NCI-H187 (cell line): ENCODE results near the gene ARPC5.

ENCODE experiments used
- DNase-seq, 2 experiments: peaks; one replicate each; lab custom pipeline; 2025; lab: John Stamatoyannopoulos, UW

ARPC5 gene

DNA sequence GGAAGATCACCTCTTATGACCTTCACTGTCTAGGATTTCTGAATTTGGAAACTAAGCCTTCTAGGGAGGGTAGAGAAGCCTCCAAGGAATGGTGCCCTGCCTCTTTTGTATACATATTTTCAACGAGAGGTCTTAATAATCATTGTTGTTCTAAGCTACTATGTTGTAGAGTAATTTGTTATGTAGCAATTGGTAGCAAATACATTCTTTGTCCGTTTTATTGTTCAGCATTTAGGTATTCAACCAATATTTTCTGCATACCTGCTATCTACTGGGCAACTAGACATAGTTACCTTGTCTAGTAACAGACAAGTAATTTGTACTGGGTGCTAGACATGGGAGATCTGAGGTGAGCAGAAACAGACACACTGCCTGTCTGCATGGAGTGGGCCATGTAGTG is 24.6 kb downstream of the ARPC5 start:
- no peak for DNase-seq

DNA sequence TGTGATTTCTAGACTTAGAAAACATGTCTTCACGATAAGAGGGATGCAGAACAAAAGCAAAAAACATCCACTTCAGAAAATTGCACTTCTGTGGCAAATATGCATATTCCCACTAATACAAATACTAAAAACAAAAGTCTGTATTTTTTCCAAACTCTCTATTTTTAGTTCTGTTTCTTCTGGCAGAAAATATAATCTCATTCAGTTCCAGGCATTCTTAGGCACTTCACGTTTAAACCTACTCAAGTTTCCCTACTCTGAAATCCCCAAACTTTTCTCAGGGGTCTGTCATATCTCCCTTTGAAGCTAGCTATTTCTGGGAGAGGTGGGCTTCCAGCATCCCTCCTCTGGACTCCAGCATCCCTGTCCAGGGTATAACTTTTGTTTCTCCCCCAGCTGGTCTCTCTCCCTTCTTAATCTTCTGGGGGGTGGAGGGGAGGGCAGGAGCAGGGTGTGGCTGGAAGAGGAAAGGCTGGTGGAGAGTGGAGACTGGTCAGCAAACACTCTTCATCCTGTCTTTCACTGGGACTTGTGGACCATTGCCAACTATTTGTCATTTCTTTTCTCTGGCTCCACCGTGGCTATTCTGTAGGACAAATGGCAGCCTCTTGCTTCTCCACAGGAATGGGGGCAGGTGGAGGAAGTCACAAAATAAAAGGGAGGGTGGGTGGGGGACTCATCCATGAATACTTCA is 25.7 kb downstream of the ARPC5 start:
- DNase-seq: no peak

DNA sequence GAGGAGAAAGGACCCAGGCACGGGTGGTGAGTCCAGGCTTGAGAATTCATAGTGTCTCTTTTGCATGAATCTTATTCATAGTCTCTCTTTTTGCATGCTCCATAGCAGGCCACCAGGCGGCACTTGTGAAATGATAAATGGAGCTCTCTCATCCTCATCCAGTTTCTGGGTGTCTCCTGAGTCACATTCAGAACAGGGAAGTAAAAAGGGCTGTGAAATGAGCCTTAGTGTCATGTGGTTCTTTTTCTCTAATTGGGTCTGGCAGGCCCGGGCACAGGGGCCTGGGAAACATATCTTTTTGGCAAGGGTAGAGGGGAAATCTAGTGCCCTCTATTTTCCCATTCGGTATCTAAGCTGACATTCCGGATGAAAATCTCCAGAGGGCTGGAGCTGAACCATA is 26.3 kb downstream of the ARPC5 start:
- DNase-seq: peak in 1 of 2 experiments; percentile 21

DNA sequence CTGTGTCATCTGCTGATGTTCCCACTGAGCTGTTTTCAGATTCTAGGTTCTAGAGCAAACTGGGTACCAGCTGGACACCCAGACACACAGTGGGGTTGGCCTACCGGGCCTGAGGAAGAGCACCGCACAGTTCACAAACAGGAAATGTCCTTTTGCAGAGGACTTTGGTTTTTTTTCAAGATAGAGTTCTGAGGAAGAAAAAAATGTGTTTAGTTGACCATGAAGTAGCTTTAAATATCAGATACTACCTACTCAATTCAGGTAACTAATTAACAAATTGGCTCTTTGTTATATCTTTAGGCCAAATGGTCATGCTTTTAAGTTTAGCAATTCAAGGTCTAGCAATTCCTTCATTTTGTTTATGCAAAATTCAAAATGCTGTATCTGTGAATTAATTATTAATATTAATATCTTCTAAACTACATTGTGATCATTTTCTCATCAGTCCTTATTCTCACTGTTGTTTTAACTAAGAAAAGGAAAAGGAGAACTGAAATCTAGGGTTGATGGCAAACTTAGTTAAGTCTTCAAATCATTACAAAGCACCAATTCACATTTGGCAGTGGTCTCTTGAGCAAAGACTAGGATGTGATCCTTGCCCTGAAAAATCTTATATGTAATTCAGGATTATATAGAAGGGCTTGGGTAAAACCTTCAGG is 28.1 kb downstream of the ARPC5 start:
- no peak for DNase-seq

DNA sequence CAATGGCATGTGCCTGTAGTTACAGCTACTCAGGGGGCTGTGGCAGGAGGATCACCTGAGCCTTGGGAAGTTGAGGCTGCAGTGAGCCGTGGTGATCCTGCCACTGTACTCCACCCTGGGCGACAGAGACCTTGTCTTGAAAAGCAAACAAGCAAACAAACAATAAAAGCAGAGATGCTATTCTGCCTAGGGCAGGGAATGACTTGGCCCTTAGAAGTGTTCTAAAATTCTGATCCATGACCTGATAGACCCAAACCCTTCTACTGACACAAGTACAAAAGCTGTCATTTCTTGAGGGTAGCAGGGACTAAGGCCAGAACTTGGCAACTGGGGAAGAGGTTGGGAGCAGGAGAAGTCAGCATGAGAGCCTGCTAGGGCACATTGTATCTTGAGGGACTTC is 29.7 kb downstream of the ARPC5 start:
- DNase-seq: no peak

DNA sequence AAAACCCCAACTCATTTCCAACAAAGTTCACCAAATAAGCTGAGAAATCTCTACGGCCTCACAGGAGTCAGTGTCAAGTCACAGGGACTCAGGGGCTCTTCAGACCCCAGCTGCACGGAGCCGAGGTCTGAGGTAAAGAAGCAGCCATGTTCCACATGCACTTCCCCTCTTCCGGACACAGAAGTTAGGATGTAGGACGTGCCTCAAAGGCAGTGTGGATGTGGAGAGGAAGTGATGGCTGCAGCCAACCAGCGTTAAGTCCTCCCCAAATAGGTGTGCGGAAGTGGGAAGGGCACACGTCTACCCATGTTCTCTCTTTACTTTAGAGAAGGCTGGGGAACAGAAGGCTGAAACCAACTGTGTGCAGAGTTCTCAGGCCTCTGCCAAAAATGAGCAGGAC is 30.8 kb downstream of the ARPC5 start:
- no peak for DNase-seq

DNA sequence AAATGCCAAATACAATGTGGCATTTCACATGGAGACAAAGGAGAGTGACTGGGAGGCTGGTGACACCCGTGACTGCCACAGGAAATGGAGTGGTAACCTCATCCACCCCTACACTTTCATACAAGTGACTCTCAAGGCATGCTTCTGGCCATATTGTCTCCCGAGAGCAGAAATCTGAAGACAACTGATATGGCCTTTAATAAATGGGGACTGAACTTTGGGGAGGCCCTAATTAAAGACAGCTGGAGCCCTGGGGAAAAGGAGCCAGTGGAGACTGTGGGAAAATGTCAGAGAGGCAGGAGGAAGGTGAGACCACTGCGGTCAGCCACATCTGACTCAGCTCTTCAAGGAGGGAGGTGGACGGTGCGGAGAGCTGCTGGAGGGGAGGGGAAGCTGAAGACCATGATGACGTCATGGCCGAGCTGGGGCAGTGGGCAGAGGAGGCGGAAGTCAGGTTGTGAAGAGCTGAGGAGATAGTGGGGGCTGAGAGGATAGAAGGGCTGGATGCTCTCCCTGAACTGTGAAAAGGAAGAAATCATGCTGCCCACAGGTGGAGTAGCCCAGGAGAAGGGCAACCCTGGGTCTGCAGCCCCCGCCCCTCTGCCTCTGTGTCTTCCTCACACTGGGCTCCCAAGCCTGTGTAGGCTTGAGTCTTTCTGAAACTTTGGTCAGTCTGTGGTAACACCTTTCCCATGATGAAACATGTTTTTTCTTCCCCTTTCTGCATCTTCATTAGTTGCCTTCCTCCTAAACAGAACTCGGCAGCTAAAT is 31.4 kb downstream of the ARPC5 start:
- DNase-seq: no peak

DNA sequence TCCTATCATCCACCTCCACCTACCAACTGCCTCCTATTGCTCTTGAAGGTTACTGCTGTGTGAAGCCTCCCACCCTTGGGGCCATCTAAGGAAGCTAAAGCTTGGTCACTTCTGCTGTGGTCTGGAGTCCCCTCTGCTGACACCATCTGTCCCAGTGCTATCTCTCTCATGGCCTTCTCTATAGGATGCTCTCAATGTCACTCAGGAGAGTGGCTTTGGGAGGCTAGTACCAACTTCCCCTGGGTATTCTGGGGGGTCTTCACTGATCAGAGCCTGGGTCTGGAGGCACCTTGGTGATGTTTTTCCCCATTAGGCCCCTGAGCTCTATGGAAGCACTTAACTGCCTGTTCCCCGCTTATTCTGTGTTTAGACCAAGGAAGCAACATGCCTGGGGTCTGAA is 33.1 kb downstream of the ARPC5 start:
- DNase-seq: no peak

DNA sequence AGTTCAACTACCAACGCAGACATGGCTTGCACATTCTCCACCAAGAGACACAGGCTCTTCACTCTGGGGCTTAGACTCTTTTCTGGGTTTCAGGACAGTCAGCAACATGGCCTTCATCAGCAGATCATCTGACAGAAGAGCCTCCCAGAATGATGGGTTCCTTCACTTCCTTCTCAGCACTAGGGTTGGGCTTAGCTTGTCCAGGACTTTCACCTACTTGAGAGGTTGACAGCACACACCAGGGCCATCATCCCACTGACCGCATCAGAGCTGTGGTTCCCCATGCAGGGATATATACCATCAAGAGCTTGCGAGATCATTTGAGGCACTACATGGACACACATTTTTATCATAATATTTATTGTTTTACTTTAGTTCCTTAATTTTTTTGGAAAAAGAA is 34.9 kb downstream of the ARPC5 start:
- DNase-seq: no peak

DNA sequence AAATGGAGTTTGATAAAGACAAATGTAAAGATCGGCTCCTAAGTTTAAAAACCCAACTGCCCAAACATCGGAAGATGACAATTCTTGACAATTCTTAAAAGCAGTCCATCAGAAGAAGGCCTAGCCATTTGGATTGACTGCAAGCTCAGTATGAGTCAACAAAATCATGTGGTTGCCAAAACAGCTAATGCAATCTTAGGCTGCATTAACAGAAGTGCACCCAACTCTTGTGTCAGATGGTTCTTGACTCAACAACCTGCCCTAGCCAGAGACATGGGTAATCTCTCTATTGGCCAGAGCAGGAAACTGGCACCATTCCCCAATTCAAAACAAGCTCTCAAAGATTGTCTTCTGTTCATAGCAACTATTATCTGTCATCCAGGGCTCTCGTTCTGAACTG is 35.4 kb downstream of the ARPC5 start:
- DNase-seq: no peak

DNA sequence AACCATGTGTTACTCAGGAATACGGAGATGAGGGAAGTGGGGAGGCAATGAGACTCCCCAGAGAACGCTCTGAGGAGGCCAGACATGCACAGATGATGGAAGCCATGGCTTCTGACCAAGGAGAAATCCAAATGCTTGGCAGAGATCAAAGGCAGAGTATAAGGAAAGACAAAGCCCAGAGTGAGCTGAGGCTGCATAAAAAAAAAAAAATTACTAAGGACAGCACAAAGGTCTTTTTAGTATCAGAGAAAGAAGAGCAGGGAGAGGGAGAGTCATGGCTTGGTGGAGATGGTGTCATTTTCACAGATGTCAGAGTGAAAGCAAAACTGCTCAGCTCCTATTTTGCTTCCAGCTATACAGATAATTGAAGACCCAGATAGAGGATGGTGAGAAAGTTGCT is 37.2 kb downstream of the ARPC5 start:
- no peak for DNase-seq

DNA sequence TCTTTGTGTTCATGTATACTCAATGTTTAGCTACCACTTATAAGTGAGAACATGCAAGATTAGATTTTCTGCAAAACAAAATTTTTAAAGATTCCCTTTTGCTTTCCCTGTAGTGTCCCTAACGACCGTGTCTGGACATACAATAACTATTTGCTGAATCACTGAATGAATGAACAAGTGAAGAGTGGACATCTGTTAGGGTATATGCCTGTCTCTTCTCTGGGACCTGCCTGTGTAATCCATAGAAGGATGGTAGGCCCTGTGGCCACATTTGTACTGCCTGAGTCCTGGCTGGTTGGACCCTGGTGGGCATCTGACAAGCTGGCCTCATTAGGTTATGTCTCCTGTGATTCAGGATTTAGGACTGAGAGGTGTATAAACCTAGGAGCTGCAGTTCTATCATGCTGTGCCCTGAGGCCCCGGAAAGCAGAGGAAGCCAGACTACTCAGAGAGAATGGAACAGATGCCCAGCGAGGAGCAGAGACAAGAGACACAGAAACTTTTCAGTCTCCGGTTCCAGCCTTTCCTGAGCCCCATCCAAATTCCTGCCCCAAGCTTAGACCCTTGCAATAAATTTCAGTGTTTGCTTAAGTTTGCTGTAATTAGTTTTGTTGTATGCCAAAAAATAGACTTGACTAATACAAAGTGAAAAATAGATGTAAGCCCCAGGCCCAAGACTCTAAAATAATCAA is 37.8 kb downstream of the ARPC5 start:
- no peak for DNase-seq

DNA sequence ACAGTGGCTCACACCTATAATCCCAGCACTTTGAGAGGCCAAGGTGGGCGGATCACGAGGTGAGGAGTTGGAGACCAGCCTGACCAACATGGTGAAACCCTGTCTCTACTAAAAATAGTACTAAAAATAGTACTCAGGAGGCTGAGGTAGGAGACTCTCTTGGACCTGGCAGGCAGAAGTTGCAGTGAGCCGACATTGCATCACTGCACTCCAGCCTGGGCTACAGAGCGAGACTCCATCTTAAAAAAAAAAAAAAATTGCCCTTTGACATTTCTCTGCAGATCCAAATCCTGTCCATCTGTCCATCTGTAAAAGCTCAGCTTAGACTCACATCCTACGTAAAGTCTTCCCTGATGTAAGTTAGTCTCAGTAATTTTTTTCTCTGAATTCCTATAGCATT is 39.1 kb downstream of the ARPC5 start:
- no peak for DNase-seq

DNA sequence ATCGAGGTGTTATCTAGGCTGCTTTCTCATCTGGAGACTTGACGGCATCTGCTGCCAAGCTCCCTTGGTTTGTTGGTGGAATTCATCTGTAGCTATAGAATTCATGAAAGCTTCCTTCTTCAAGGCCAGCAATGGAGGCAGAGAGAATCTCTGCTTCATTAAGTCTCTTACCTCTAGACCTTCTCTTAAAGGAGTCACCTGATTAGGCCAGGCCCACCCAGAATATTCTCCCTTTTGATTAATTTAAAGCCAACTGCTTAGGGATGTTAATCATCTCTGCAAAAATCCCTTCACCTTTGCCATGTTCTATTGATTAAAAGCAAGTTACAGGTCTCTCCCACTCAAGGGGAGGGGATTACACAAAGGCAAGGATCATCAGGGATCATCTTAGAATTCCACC is 40.0 kb downstream of the ARPC5 start:
- DNase-seq: no peak

DNA sequence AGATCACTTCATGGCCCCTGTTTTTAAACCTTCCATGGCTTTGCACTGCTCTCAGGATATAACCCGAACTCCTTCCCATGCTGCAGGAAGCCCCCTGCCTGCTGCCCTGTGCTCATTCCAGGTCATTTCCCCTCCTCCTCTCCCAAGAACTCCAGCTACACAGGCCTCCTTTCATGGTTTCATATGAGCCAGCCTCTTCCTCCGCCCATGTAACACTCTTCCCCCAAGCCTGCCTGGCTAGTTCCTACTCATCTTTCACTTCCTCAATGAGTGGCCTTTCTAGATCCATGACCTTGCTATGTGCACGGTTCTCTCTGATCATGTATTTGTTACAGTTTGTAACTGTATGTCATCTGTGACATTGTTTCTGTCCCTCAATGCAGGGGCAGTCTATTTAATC is 42.2 kb downstream of the ARPC5 start:
- no peak for DNase-seq

DNA sequence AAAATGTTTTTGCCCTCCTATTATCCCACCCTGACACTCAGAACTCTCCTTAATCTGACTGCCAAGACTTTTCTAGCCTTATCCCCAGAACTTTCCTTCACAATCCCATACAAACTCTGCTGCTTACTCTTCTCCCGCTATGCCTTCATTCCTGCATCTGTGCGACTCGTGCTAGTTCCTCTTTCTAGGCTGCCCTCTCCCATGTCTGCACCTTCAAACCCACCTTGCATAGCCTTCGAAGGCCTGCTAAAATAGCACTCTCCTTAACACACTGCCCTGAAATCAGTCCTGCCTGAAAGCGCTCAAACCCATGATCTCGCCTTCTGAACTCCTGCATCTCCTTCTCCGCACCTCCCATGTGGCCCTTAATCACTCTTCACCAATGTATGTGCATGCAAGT is 42.9 kb downstream of the ARPC5 start:
- DNase-seq: no peak

DNA sequence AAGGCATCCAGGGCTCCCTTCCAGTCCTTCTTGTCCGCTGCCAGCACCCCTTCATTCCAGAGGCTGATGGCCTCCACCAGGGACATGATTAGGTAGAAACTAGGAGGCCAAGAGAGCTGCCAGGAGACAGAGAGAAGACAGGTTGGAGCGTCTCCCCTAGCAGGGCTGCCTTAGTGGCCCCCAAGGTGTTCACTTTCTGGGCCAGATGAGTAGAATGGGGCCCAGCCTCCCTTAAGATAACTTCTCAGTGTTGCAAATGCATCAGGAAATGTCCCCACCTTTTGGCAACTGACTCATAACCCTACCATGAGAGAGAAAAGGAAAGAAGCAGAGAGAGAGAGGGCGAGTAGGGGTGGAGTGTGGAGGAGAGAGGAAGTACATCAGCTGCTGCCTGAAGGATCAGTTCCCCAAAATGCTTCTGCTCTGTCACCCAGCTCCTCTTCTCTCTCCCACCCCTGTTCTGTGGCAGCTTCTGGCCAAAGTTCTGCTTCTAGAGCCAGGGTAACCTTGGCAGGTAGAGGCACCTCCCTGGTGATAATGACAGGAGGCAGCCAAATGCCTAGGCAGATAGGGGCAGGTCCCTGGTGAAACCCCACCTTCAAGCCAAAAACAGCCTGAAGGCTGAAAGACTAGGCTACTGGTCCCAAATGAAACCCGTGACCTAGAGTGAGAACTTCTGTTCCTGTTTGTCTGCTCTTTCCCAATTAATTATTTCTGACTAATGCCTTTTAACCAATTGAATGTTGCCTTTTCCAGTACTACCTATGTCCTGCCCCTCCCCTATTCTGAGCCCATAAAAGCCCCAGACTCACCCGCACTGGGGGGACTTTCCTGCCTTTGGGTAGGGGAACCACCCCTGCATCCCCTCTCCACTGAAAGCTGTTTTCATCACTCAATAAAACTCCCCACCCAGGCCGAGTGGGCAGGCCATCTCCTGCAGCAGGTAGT is 45.1 kb downstream of the ARPC5 start, which contains the start of gene NCF2:
TSS of gene NCF2 (minus strand) at position 216 of the 948 bp plus-strand sequence. CDS start at position 86, 130 bp downstream.
- no peak for DNase-seq

DNA sequence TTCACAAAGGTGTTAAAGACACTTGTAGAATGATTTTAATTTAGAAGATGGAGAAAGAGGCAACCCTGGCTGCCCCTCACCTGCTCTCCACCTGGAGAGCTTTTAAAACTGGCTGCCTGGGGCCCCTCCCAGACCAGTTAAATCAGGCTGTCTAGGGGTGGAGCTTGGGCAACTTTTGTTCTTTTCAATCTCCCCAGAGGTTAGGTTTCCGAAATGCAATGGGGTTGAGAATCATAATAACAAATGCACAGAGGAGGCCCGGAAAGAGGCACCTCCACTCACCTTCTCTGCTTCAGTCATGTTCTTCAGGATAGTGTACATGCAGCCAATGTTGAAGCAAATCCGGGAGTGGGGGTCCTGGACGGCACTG is 45.7 kb downstream of the ARPC5 start:
- no peak for DNase-seq

DNA sequence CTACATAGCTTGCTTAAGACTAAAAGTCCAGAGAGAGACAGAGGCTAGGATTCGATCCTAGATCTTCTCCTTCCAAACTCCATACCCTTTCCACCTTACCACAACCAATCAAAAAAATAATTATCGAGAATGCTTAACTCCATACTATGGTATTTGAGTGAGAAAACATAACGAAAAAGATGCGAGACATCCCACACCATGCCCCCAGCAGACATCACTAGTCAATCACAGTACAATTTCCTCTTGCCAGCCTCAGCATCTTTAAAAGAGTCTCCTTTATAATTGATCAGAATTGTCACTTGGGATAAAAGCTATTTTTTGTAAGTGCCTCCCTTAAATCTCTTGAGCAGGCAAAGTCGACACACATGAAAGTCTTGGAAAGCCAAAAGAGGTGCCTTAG is 46.2 kb downstream of the ARPC5 start:
- DNase-seq: no peak

DNA sequence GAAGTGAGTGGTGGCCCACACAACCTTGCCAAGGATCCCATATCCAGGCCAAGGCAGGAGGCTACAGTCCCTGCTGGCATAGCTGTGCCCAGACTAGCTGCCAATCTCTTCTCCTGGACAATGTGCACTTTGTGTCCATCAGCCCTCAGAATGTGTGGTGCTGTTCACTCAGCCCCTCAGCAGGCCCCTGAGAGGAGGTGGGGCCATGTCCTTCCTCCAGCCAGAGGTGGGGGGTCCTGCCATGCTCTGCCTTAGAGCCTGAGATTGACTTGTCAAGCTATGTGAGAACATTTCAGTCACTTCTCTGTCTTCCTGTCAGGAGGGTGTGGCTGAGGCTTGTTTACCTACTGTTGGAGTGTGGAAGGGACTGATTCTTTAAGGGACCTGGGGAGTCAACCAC is 46.8 kb downstream of the ARPC5 start:
- DNase-seq: no peak

DNA sequence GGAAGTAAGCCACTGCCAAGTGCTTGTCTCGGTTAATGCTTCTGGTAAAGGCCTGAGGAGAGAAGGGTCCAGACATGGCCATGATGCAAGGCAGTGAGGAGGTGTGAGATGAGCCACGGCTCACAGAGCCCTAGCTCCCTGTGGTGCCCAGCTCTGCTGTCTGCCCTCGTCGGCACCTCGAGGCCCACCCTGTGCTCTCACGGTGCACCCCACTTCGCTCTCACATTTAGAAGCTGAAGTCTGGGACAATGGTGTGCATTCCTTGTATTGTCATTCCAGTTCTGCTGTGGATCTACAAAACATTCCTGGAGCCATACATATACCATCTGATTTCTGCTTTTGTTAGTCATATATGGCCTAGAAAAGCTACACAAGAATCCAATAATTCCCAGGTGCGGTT is 48.7 kb downstream of the ARPC5 start:
- no peak for DNase-seq

DNA sequence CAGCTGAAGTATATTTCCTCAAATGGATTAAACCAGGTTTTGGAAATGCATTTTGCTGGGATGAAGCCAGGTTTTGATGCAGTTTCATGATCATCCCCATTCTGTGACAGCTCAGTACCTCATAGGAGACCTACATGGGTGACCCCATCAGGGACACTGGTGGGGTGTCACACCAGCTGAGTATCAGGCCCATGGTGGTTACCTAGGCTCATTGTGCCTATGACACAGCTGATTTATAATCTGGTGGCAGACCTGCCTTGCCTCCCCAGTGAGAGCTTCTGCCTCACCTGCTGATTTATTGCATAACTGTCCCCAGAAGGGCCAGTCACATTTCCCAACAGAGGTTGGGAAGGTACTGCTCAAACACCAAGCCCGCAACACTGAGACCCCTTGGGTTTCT is 49.1 kb downstream of the ARPC5 start:
- DNase-seq: no peak
